Liver (tissue), 9 donors: Measurements from ENCODE around the gene ARPC5L. TPM values are rescaled to one million over a fixed set of nuclear protein-coding genes. Genes with fewer than 3 reads are reported as not detected.

Source experiments
- DNase-seq: peaks from one replicate; pipeline ENCODE4 v3.0.0-alpha.2; 2017; ENCODE audit warnings: low spot score
- H3K27ac ChIP-seq, 2 donors: one replicate each; pipeline ENCODE4 v1.7.0; 2013; ENCODE audit warnings: inconsistent platforms in 2 of 2, low read length in 2 of 2, control low read depth in 1 of 2, low read depth in 1 of 2, mild to moderate bottlenecking in 1 of 2
- H3K27me3 ChIP-seq, 4 donors: one replicate each; pipeline versions ENCODE4 v1.6.1 to v1.7.0; 2013; ENCODE audit warnings: low read length in 3 of 4, inconsistent platforms in 1 of 4, mild to moderate bottlenecking in 1 of 4, moderate library complexity in 1 of 4; ENCODE audit not compliant: control insufficient read depth in 4 of 4, insufficient read depth in 4 of 4
- H3K36me3 ChIP-seq, 4 donors: one replicate each; pipeline versions ENCODE4 v1.6.1 to v1.7.0; 2013; ENCODE audit warnings: low read length in 3 of 4, mild to moderate bottlenecking in 3 of 4, low read depth in 1 of 4, moderate library complexity in 1 of 4; ENCODE audit not compliant: control insufficient read depth in 4 of 4, insufficient read depth in 3 of 4
- H3K4me1 ChIP-seq, 4 donors: one replicate each; pipeline versions ENCODE4 v1.6.1 to v1.7.0; 2013; ENCODE audit warnings: low read length in 3 of 4, mild to moderate bottlenecking in 3 of 4, moderate library complexity in 1 of 4; ENCODE audit not compliant: control insufficient read depth in 4 of 4, insufficient read depth in 4 of 4
- H3K4me3 ChIP-seq, 3 donors: one replicate each; pipeline versions ENCODE4 v1.6.1 to v1.7.0; 2013; ENCODE audit warnings: low read length in 3 of 3, control low read depth in 1 of 3, low read depth in 1 of 3, mild to moderate bottlenecking in 1 of 3
- H3K9ac ChIP-seq, 2 donors: one replicate each; pipeline ENCODE4 v1.7.0; 2013; ENCODE audit warnings: low read length in 2 of 2, mild to moderate bottlenecking in 2 of 2, moderate library complexity in 2 of 2, control low read depth in 1 of 2, low read depth in 1 of 2
- H3K9me3 ChIP-seq, 4 donors: one replicate each; pipeline versions ENCODE4 v1.6.1 to v1.7.0; 2013; ENCODE audit warnings: low read length in 3 of 4; ENCODE audit not compliant: control insufficient read depth in 4 of 4
- ATF3 ChIP-seq: IDR thresholded peaks from 2 replicates; pipeline ENCODE4 v1.6.1; 2016; ENCODE audit warnings: antibody characterized with exemption
- CTCF ChIP-seq: fragments of 150-350 bp; IDR thresholded peaks from 2 replicates; pipeline ENCODE4 v1.5.1; 2017; ENCODE audit warnings: improper control_type of control experiment, low read depth, low read length; ENCODE audit not compliant: missing input control
- EGR1 ChIP-seq, 2 donors: IDR thresholded peaks; 2 replicates each; pipeline ENCODE4 v1.6.1; 2016 to 2018; ENCODE audit warnings: antibody characterized with exemption in 2 of 2, low read depth in 2 of 2
- FOXA1 ChIP-seq: IDR thresholded peaks from 2 replicates; pipeline ENCODE4 v1.6.1; 2016; ENCODE audit warnings: antibody characterized with exemption
- FOXA2 ChIP-seq: IDR thresholded peaks from 2 replicates; pipeline ENCODE4 v1.6.1; 2016; ENCODE audit warnings: antibody characterized with exemption
- GABPA ChIP-seq, 2 donors: IDR thresholded peaks in 1 of 2; conservative IDR thresholded peaks in 1 of 2; 2 replicates each; pipeline ENCODE4 v1.6.1; 2016; ENCODE audit warnings: antibody characterized with exemption in 2 of 2, mild to moderate bottlenecking in 1 of 2, moderate library complexity in 1 of 2
- HNF4A ChIP-seq, 2 donors: conservative IDR thresholded peaks; 2 replicates each; pipeline ENCODE4 v1.6.1; 2016; ENCODE audit warnings: antibody characterized with exemption in 2 of 2, mild to moderate bottlenecking in 2 of 2
- MAX ChIP-seq: IDR thresholded peaks from 2 replicates; pipeline ENCODE4 v1.6.1; 2016; ENCODE audit warnings: antibody characterized with exemption
- NR2F2 ChIP-seq: IDR thresholded peaks from 2 replicates; pipeline ENCODE4 v1.6.1; 2016; ENCODE audit warnings: antibody characterized with exemption
- RAD21 ChIP-seq, 2 donors: IDR thresholded peaks; 2 replicates each; pipeline ENCODE4 v1.6.1; 2016; ENCODE audit warnings: antibody characterized with exemption in 2 of 2, mild to moderate bottlenecking in 2 of 2
- REST ChIP-seq: IDR thresholded peaks from 2 replicates; pipeline ENCODE4 v1.6.1; 2016; ENCODE audit warnings: antibody characterized with exemption, mild to moderate bottlenecking
- SP1 ChIP-seq: IDR thresholded peaks from 2 replicates; pipeline ENCODE4 v1.6.1; 2018; ENCODE audit warnings: antibody characterized with exemption, mild to moderate bottlenecking
- YY1 ChIP-seq: IDR thresholded peaks from 2 replicates; pipeline ENCODE4 v1.6.1; 2016; ENCODE audit warnings: antibody characterized with exemption, mild to moderate bottlenecking
- ZBTB33 ChIP-seq: IDR thresholded peaks from 2 replicates; pipeline ENCODE4 v1.6.1; 2016; ENCODE audit warnings: antibody characterized with exemption
- WGBS: extraction: QIAGEN DNeasy Blood & Tissue Kit; methylation state at CpG from one replicate; pipeline ENCODE4 v1.1.7; 2013; 5-methylcytosine and 5-hydroxymethylcytosine counted together
- polyA plus RNA-seq, 2 donors: library from polyadenylated mRNA; stranded (reverse) in 1 of 2; unstranded in 1 of 2; fragments of 200-250 nt in 1 of 2; fragments of >200 nt in 1 of 2; fragmentation: Nextera tagmentation in 1 of 2; extraction: Ambion mirVana in 1 of 2; gene quantifications; one replicate each; pipeline versions ENCODE4 v1.2.1 to v1.2.3, GENCODE V29; 2013 to 2015
- total RNA-seq, 2 donors: library from RNA; depleted of rRNA; stranded (reverse); fragments of >200 nt; gene quantifications; one replicate each; pipeline ENCODE4 v1.2.3, GENCODE V29; 2014
- donor health status: healthy.
- donor health status: healthy.
- donor health status: healthy.
- donor health status: healthy.
- donor health status: healthy.

The ARPC5L gene
- total and polyA plus RNA-seq, 4 donors: 9.3 to 31.2 (median 17.8) TPM

- Histone ChIP-seq H3K4me1 (peaks cover 4 to 9% (median 6%) of the 10 kb centered on the region in 4 donors), H3K9ac (no peak overlapping the region), H3K4me3 (no peak overlapping the region), H3K36me3 (peaks cover 16 to 78% (median 39%) of the 10 kb centered on the region in 4 donors), H3K9me3 (no peaks in the 10 kb centered on the region), H3K27me3 (no peaks in the 10 kb centered on the region), H3K27ac (no peak overlapping the region)
- 90% methylated on average over 14 of the region's 14 CpGs for WGBS
- DNase-seq: no peak
- no peak for TF ChIP-seq MAX
- TF ChIP-seq EGR1 (IDR thresholded peaks at IDR 0.05; ENCODE audit: low read depth in 2 of 2): no peak
- no peak for TF ChIP-seq NR2F2
- TF ChIP-seq REST: no peak
- no peak for TF ChIP-seq ZBTB33
- TF ChIP-seq SP1: no peak
- TF ChIP-seq RAD21 (IDR thresholded peaks at IDR 0.05): no peak
- TF ChIP-seq YY1: no peak
- no peak for TF ChIP-seq CTCF
- no peak for TF ChIP-seq ATF3
- TF ChIP-seq GABPA (IDR thresholded peaks at IDR 0.05 in 1 of 2, conservative IDR thresholded peaks at IDR 0.05 in 1 of 2): no peak
- no peak for TF ChIP-seq FOXA1
- no peak for TF ChIP-seq HNF4A (conservative IDR thresholded peaks at IDR 0.05)
- TF ChIP-seq FOXA2: no peak
Observed at GRCh38 chr9:124877021-124877782, 15.3 kb downstream of the ARPC5L start.

GRCh38 chr9:124878021-124878420 lies 16.1 kb downstream of the ARPC5L start:
- peaks cover 19 to 83% (median 39%) of the 10 kb centered on the region in 4 donors for H3K36me3 ChIP-seq
- H3K9me3 ChIP-seq: no peaks in the 10 kb centered on the region
- DNase-seq: no peak
- H3K4me1 ChIP-seq: peaks cover 1 to 9% (median 6%) of the 10 kb centered on the region in 4 donors
- no peak overlapping the region for H3K27ac ChIP-seq
- no peak overlapping the region for H3K4me3 ChIP-seq
- H3K9ac ChIP-seq: no peak overlapping the region
- no peaks in the 10 kb centered on the region for H3K27me3 ChIP-seq
- WGBS: 91% methylated on average over 1 of the region's 1 CpG
- no peak for TF ChIP-seq ATF3
